Fibroblast of villous mesenchyme (primary cell): ENCODE results near the gene FANCG. TPM values are rescaled to one million over a fixed set of nuclear protein-coding genes. Genes with fewer than 3 reads are reported as not detected.
A peak's percentile ranks its signal among the peaks of the same experiment; 100 is the strongest.

ENCODE experiments used
- DNase-seq: peaks from one replicate; pipeline ENCODE4 v3.0.0-alpha.2; 2010; ENCODE audit warnings: low read depth
- H3K4me3 ChIP-seq: 2 replicates; pipeline ENCODE4 v1.5.1; 2011; ENCODE audit warnings: low read depth, mild to moderate bottlenecking, low read length
- CTCF ChIP-seq: IDR thresholded peaks from 2 replicates; pipeline ENCODE4 v1.5.1; 2012; ENCODE audit warnings: low read depth, mild to moderate bottlenecking, low read length; ENCODE audit not compliant: insufficient read depth
- total RNA-seq: library from RNA; depleted of rRNA; stranded (reverse); fragments of >200 nt; gene quantifications from 2 replicates; pipeline ENCODE4 v1.2.3, GENCODE V29; 2012

The FANCG gene
- total RNA-seq, 1 donor, result 23.7 TPM

GRCh38 chr9:35102769-35103659, 23.3 kb upstream of the FANCG start, which contains the start of gene STOML2:
STOML2 (minus strand) TSS chr9:35103131; CDS start chr9:35103094, 37 bp downstream.
- peak within 1 kb of the TSS; percentile 92 for H3K4me3 ChIP-seq
- no peak for TF ChIP-seq CTCF
- DNase-seq, result peak; percentile 97

- TF ChIP-seq CTCF, result no peak
- DNase-seq, result peak; percentile 20
- H3K4me3 ChIP-seq, result peak overlapping the region; percentile 92
These were observed 22.7 kb upstream of the FANCG start for GRCh38 chr9:35102465-35102768.

GRCh38 chr9:35097573-35097972, 17.8 kb upstream of the FANCG start:
- TF ChIP-seq CTCF, result no peak
- no peak for DNase-seq
- no peak overlapping the region for H3K4me3 ChIP-seq

GRCh38 chr9:35096035-35096849, 16.5 kb upstream of the FANCG start, which contains the start of gene PIGO:
PIGO (minus strand) TSS chr9:35096591; CDS start chr9:35095565, 1,026 bp downstream.
- peak; percentile 77 for TF ChIP-seq CTCF
- DNase-seq, result peak; percentile 78
- peak within 1 kb of the TSS; percentile 100 for H3K4me3 ChIP-seq

- no peak overlapping the region for H3K4me3 ChIP-seq
- TF ChIP-seq CTCF, result no peak
- no peak for DNase-seq
These were observed 11.8 kb upstream of the FANCG start for GRCh38 chr9:35091536-35091935.

GRCh38 chr9:35089434-35089833, 9.7 kb upstream of the FANCG start:
- H3K4me3 ChIP-seq, result no peak overlapping the region
- DNase-seq, result no peak
- no peak for TF ChIP-seq CTCF
